Keratinocyte (primary cell): Measurements from ENCODE around the gene SFMBT1. TPM values are rescaled to one million over a fixed set of nuclear protein-coding genes. Genes with fewer than 3 reads are reported as not detected.

Experiments used
- DNase-seq: peaks from one replicate; pipeline ENCODE4 v3.0.0-alpha.2; 2011; ENCODE audit warnings: low read depth, missing footprints, low spot score
- FAIRE-seq: peaks from 2 replicates; lab custom pipeline; 2011; peaks lifted over from hg19 to GRCh38; lab: Jason Lieb, UNC
- H2AFZ ChIP-seq: 2 replicates; pipeline ENCODE4 v1.6.0; 2012; ENCODE audit warnings: low read length, control low read depth, inconsistent platforms; ENCODE audit not compliant: control insufficient read depth
- H3K27ac ChIP-seq: 2 replicates; pipeline ENCODE4 v1.5.1; 2011; ENCODE audit warnings: low read length; ENCODE audit not compliant: control insufficient read depth, insufficient read depth
- H3K27me3 ChIP-seq: 3 replicates; pipeline ENCODE4 v1.6.0; 2011; ENCODE audit warnings: low read length; ENCODE audit not compliant: control insufficient read depth, insufficient read depth; ENCODE audit errors: extremely low read depth
- H3K36me3 ChIP-seq, 2 experiments: 2 replicates in 1 of 2; 3 replicates in 1 of 2; pipeline ENCODE4 v1.5.1; 2011; ENCODE audit warnings: low read length in 2 of 2, mild to moderate bottlenecking in 1 of 2; ENCODE audit not compliant: control insufficient read depth in 2 of 2, insufficient read depth in 2 of 2; ENCODE audit errors: extremely low read depth in 1 of 2
- H3K4me1 ChIP-seq: 3 replicates; pipeline ENCODE4 v1.5.1; 2011; ENCODE audit warnings: low read length; ENCODE audit not compliant: control insufficient read depth, insufficient read depth; ENCODE audit errors: extremely low read depth
- H3K4me2 ChIP-seq: 3 replicates; pipeline ENCODE4 v1.6.0; 2011; ENCODE audit warnings: low read depth, low read length; ENCODE audit not compliant: control insufficient read depth, insufficient read depth; ENCODE audit errors: extremely low read depth
- H3K4me3 ChIP-seq, 3 experiments: fragments of 200-600 bp in 1 of 3; sonication (generic) in 1 of 3; 2 replicates in 2 of 3; 3 replicates in 1 of 3; pipeline ENCODE4 v1.5.1; 2011 to 2016; ENCODE audit warnings: low read length in 3 of 3, mild to moderate bottlenecking in 3 of 3, control low read depth in 2 of 3, inconsistent platforms in 1 of 3, low read depth in 1 of 3, mixed read lengths in 1 of 3, mixed run types in 1 of 3, moderate library complexity in 1 of 3; ENCODE audit not compliant: control insufficient read depth in 2 of 3, insufficient read depth in 2 of 3; ENCODE audit errors: extremely low read depth in 1 of 3
- H3K79me2 ChIP-seq: 2 replicates; pipeline ENCODE4 v1.6.0; 2012; ENCODE audit warnings: low read length; ENCODE audit not compliant: control insufficient read depth, insufficient read depth
- H3K9ac ChIP-seq: 3 replicates; pipeline ENCODE4 v1.6.0; 2011; ENCODE audit warnings: low read length; ENCODE audit not compliant: control insufficient read depth, insufficient read depth; ENCODE audit errors: extremely low read depth
- H3K9me1 ChIP-seq: 3 replicates; pipeline ENCODE4 v1.6.0; 2011; ENCODE audit warnings: low read length; ENCODE audit not compliant: control insufficient read depth, insufficient read depth; ENCODE audit errors: extremely low read depth
- H3K9me3 ChIP-seq: 2 replicates; pipeline ENCODE4 v1.5.1; 2012; ENCODE audit warnings: low read depth, low read length; ENCODE audit not compliant: control insufficient read depth
- H4K20me1 ChIP-seq: 3 replicates; pipeline ENCODE4 v1.6.0; 2011; ENCODE audit warnings: low read length; ENCODE audit not compliant: control insufficient read depth, insufficient read depth; ENCODE audit errors: extremely low read depth
- CTCF ChIP-seq, 3 experiments: IDR thresholded peaks in 1 of 3; conservative IDR thresholded peaks in 1 of 3; optimal IDR thresholded peaks in 1 of 3; 2 replicates in 2 of 3; 3 replicates in 1 of 3; pipeline versions ENCODE3 to v1.5.1; 2011; ENCODE audit warnings: low read length in 3 of 3, mild to moderate bottlenecking in 3 of 3, moderate library complexity in 2 of 3, control low read depth in 1 of 3, inconsistent platforms in 1 of 3; ENCODE audit not compliant: insufficient read depth in 2 of 3; ENCODE audit errors: extremely low read depth in 1 of 3
- EZH2 ChIP-seq: IDR thresholded peaks from one replicate; pipeline ENCODE4 v1.6.1; 2012; ENCODE audit warnings: inconsistent platforms, mild to moderate bottlenecking, low read length, moderate library complexity
- dilution Hi-C: fragments of 300-500 bp; cut with MboI; formaldehyde crosslinking; loops from one replicate; pipeline ENCODE4 v1.7.0; 2020; ENCODE audit warnings: low sequenced_read_pairs; ENCODE audit not compliant: extremely low pct_ligation_motif_present
- polyA plus RNA-seq, 5 experiments: library from polyadenylated mRNA; depleted of rRNA in 3 of 5; stranded (reverse) in 3 of 5; stranded (forward) in 1 of 5; unstranded in 1 of 5; fragments of >200 nt; gene quantifications; 1 replicate in 1 of 5; 2 replicates in 3 of 5; 3 replicates in 1 of 5; pipeline versions ENCODE4 v1.2.1 to v1.2.3, GENCODE V29; 2011 to 2012; ENCODE audit warnings: missing spikeins in 2 of 5, low read depth in 1 of 5, low replicate concordance in 1 of 5

The SFMBT1 gene
- polyA plus RNA-seq, 1 donor (not counting 4 experiments of a cell fraction or from before 2014, with no cell fraction given), result 4.1 TPM

- no peaks in the 10 kb centered on the region for H3K9me1 ChIP-seq
- H2AFZ ChIP-seq, result peak overlapping the region; percentile 76
- no peaks in the 10 kb centered on the region for H3K36me3 ChIP-seq
- dilution Hi-C loops, result no loop called here
- H3K9me3 ChIP-seq, result no peaks in the 10 kb centered on the region
- H3K27ac ChIP-seq, result peak overlapping the region; percentile 45
- peak overlapping the region; percentile 52 to 77 (median 57) for H3K4me3 ChIP-seq
- peaks cover 2% of the 10 kb centered on the region for H4K20me1 ChIP-seq
- TF ChIP-seq EZH2 (no peak), CTCF (optimal IDR thresholded peaks at IDR 0.05 in 1 of 3, IDR thresholded peaks at IDR 0.05 in 1 of 3, conservative IDR thresholded peaks at IDR 0.05 in 1 of 3; ENCODE audit: extremely low read depth in 1 of 3, insufficient read depth in 2 of 3, low read length in 3 of 3) (no peak)
- H3K9ac ChIP-seq, result peak overlapping the region; percentile 53
- H3K4me2 ChIP-seq, result peak overlapping the region; percentile 76
- FAIRE-seq (peak; percentile 59), DNase-seq (no peak)
- peaks cover 23% of the 10 kb centered on the region for H3K4me1 ChIP-seq
- H3K27me3 ChIP-seq, result peaks cover 8% of the 10 kb centered on the region
- H3K79me2 ChIP-seq, result peaks cover 11% of the 10 kb centered on the region
These were observed 1.5 kb downstream of the SFMBT1 start for GRCh38 chr3:53044371-53044710.

- dilution Hi-C loops, result no loop called here
- H3K4me3 ChIP-seq, result no peak overlapping the region
- peaks cover 2% of the 10 kb centered on the region for H4K20me1 ChIP-seq
- no peaks in the 10 kb centered on the region for H3K36me3 ChIP-seq
- no peak for FAIRE-seq
- H2AFZ ChIP-seq, result no peak overlapping the region
- H3K9ac ChIP-seq, result no peak overlapping the region
- peaks cover 8% of the 10 kb centered on the region for H3K27me3 ChIP-seq
- TF ChIP-seq EZH2 (no peak), CTCF (optimal IDR thresholded peaks at IDR 0.05 in 1 of 3, IDR thresholded peaks at IDR 0.05 in 1 of 3, conservative IDR thresholded peaks at IDR 0.05 in 1 of 3; ENCODE audit: extremely low read depth in 1 of 3, insufficient read depth in 2 of 3, low read length in 3 of 3) (no peak)
- H3K9me3 ChIP-seq, result no peaks in the 10 kb centered on the region
- H3K4me2 ChIP-seq, result no peak overlapping the region
- H3K27ac ChIP-seq, result no peak overlapping the region
- no peak for DNase-seq
- peaks cover 16% of the 10 kb centered on the region for H3K79me2 ChIP-seq
- no peaks in the 10 kb centered on the region for H3K9me1 ChIP-seq
- peaks cover 25% of the 10 kb centered on the region for H3K4me1 ChIP-seq
These were observed 2.1 kb downstream of the SFMBT1 start for GRCh38 chr3:53043738-53044137.
